OCI-LY3 (cell line): ENCODE results near the gene CAMK2G.

Source experiments
- H2AFZ ChIP-seq: fragments of 200-600, 300-600 bp; shearing (Covaris generic); 2 replicates; pipeline ENCODE4 v1.6.0; 2014; ENCODE audit warnings: antibody characterized with exemption, low read depth, low read length
- H3K27ac ChIP-seq: fragments of 200-600, 300-600 bp; sonication (generic); 2 replicates; pipeline ENCODE4 v1.5.1; 2014; ENCODE audit warnings: mild to moderate bottlenecking, low read length, moderate library complexity, mixed read lengths
- H3K27me3 ChIP-seq: fragments of 200-600, 300-600 bp; sonication (generic); 2 replicates; pipeline ENCODE4 v1.6.1; 2014; ENCODE audit warnings: low read depth, low read length, mixed read lengths
- H3K36me3 ChIP-seq: fragments of 200-600, 300-600 bp; sonication (generic); replicated peaks from 2 replicates; pipeline ENCODE3; 2014; ENCODE audit warnings: low read depth, low read length, mixed read lengths
- H3K4me1 ChIP-seq: fragments of 300-600, 200-600 bp; sonication (generic); 2 replicates; pipeline ENCODE4 v1.6.1; 2014; ENCODE audit warnings: low read length, mixed read lengths
- H3K4me2 ChIP-seq: fragments of 200-600, 300-600 bp; sonication (generic); 2 replicates; pipeline ENCODE4 v1.6.1; 2014; ENCODE audit warnings: low read length, mixed read lengths
- H3K4me3 ChIP-seq: fragments of 300-600, 200-600 bp; sonication (generic); 2 replicates; pipeline ENCODE4 v1.5.1; 2014; ENCODE audit warnings: antibody characterized with exemption, mild to moderate bottlenecking, low read length, moderate library complexity
- H3K79me2 ChIP-seq: fragments of 300-600, 200-600 bp; shearing (Covaris generic); 2 replicates; pipeline ENCODE4 v1.6.1; 2014; ENCODE audit warnings: mild to moderate bottlenecking, low read length, mixed read lengths
- H3K9ac ChIP-seq: fragments of 300-600, 200-600 bp; shearing (Covaris generic); 2 replicates; pipeline ENCODE4 v1.6.0; 2014; ENCODE audit warnings: mild to moderate bottlenecking, low read length, moderate library complexity
- H3K9me3 ChIP-seq: fragments of 200-600, 300-600 bp; shearing (Covaris generic); 2 replicates; pipeline ENCODE4 v1.6.1; 2014; ENCODE audit warnings: low read length, mixed read lengths; ENCODE audit not compliant: insufficient read depth
- H4K20me1 ChIP-seq: fragments of 200-600, 300-600 bp; sonication (generic); 2 replicates; pipeline ENCODE4 v1.6.1; 2016; ENCODE audit warnings: low read length, mixed read lengths; ENCODE audit not compliant: insufficient read depth
- CTCF ChIP-seq: fragments of 200-600, 300-600 bp; sonication (generic); IDR thresholded peaks from 2 replicates; pipeline ENCODE4 v1.5.1; 2014; ENCODE audit warnings: antibody characterized with exemption, low read length, low read depth
- EZH2phosphoT487 ChIP-seq: fragments of 200-600 bp; shearing (Covaris generic); IDR thresholded peaks from 2 replicates; pipeline ENCODE4 v1.6.1; 2018; ENCODE audit warnings: antibody characterized with exemption, mixed run types, low read depth

The CAMK2G gene

GRCh38 chr10:73886085-73886529 lies 11.8 kb upstream of the CAMK2G start:
- no peaks in the 10 kb centered on the region for H3K36me3 ChIP-seq
- no peaks in the 10 kb centered on the region for H4K20me1 ChIP-seq
- H3K4me1 ChIP-seq: peaks cover 20% of the 10 kb centered on the region
- no peaks in the 10 kb centered on the region for H3K27me3 ChIP-seq
- H3K27ac ChIP-seq: no peak overlapping the region
- H3K4me2 ChIP-seq: no peak overlapping the region
- no peak overlapping the region for H3K4me3 ChIP-seq
- no peak overlapping the region for H2AFZ ChIP-seq
- no peaks in the 10 kb centered on the region for H3K9me3 ChIP-seq
- no peak overlapping the region for H3K9ac ChIP-seq
- no peaks in the 10 kb centered on the region for H3K79me2 ChIP-seq
- no peak for TF ChIP-seq EZH2phosphoT487
- TF ChIP-seq CTCF: peak; percentile 71

GRCh38 chr10:73884017-73884416 lies 9.7 kb upstream of the CAMK2G start:
- no peaks in the 10 kb centered on the region for H3K36me3 ChIP-seq
- H3K9me3 ChIP-seq: no peaks in the 10 kb centered on the region
- TF ChIP-seq EZH2phosphoT487: no peak
- TF ChIP-seq CTCF: no peak
- H3K79me2 ChIP-seq: no peaks in the 10 kb centered on the region
- H2AFZ ChIP-seq: no peak overlapping the region
- no peak overlapping the region for H3K4me3 ChIP-seq
- no peak overlapping the region for H3K4me2 ChIP-seq
- H4K20me1 ChIP-seq: no peaks in the 10 kb centered on the region
- peaks cover 14% of the 10 kb centered on the region for H3K4me1 ChIP-seq
- H3K9ac ChIP-seq: no peak overlapping the region
- H3K27ac ChIP-seq: no peak overlapping the region
- no peaks in the 10 kb centered on the region for H3K27me3 ChIP-seq

DNA sequence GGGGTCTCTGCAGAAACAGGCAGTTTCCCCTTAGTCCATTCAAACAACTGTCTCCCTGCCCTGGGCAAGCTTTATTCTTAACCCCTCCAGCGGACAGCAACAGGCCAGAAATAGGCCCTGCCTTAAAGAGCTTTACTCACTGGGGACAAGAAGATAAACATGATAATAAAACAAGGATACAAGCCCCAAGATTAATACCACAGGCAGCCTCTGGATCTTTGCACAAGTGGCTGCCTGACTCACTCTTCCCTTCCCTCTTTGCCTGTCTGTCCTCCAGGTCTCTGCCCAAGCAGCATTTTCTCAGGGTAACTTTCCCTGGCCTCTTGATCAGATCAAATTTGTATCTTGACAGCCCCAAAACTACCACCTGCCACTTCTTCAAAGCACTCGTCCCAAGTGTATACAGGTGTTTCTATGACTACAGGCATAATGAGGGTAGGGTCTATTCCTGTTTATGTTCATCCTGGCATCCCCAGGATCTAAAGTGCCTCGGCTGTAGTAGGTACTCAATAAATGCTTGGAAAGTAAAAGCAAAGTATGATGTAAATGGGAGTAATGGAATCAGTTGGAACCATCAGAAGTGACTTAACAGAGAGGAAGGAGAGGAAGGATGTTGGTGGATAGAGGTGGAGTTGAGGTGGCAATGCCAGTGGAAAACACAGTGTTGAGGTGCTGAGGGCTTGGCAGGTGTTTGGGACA lies 7.0 kb upstream of the CAMK2G start:
- no peak overlapping the region for H3K27ac ChIP-seq
- no peak overlapping the region for H3K4me2 ChIP-seq
- H3K9me3 ChIP-seq: no peaks in the 10 kb centered on the region
- H3K9ac ChIP-seq: no peak overlapping the region
- no peaks in the 10 kb centered on the region for H3K27me3 ChIP-seq
- H3K36me3 ChIP-seq: no peaks in the 10 kb centered on the region
- no peaks in the 10 kb centered on the region for H3K79me2 ChIP-seq
- no peak overlapping the region for H2AFZ ChIP-seq
- no peak for TF ChIP-seq CTCF
- no peak for TF ChIP-seq EZH2phosphoT487
- no peaks in the 10 kb centered on the region for H4K20me1 ChIP-seq
- peaks cover 6% of the 10 kb centered on the region for H3K4me1 ChIP-seq
- no peak overlapping the region for H3K4me3 ChIP-seq

DNA sequence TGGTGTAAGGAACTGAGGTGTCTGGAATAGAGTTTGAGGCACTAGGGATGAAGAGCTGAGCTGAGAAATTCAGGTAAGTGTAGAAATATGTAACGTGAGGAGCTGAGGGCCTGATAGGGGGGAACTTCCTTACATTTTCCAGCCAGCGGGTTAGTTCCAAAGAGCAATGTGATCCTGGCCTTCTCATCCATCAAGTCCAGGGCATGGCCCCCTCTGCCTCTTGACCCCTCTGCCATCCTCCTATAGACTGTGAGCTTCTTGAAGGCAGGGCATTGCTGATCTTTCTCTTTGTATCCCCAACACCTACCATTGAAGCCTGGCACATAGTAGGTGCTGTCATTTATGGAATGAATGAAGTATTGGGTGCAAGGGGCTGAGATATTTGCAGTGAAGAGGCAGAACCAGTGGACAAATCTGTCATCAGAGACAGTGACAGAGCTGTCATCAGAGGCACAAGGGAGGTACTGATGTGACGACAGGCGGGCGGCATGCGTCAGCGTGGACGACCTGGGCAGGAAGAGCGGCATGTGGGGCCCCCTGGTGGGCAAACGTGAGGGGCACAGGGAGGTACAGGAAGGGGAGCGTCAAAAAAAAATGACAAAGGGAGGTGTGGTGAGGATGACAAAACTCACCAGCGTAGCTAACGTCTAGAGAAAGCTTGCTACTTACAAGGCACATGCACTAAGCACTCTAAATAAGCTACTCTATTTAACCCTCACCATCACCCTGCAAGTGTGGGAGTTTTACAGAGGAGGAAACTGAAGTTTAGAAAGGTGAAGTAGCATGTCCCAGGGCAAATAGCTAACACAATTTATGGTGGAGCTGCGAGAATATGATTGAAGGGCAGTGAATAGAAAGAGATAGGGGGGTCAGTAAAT lies 5.2 kb upstream of the CAMK2G start:
- Histone ChIP-seq H2AFZ (peak overlapping the region; percentile 97), H3K36me3 (no peaks in the 10 kb centered on the region), H3K79me2 (no peaks in the 10 kb centered on the region), H3K9me3 (no peaks in the 10 kb centered on the region), H3K4me2 (peak overlapping the region; percentile 77), H3K27me3 (no peaks in the 10 kb centered on the region), H3K4me3 (peak overlapping the region; percentile 42; the same call in 1 of the 2 replicates), H4K20me1 (no peaks in the 10 kb centered on the region), H3K27ac (no peak overlapping the region), H3K9ac (no peak overlapping the region), H3K4me1 (peaks cover 8% of the 10 kb centered on the region)
- TF ChIP-seq CTCF (peak; percentile 83), EZH2phosphoT487 (no peak)
